H9 (cell line): ENCODE results near the gene APBA3. TPM values are rescaled to one million over a fixed set of nuclear protein-coding genes. Genes with fewer than 3 reads are reported as not detected.

Experiments used
- DNase-seq: peaks from one replicate; pipeline ENCODE4 v3.0.0-alpha.2; 2017
- H2AFZ ChIP-seq: one replicate; pipeline ENCODE4 v1.6.1; 2013; ENCODE audit warnings: mild to moderate bottlenecking, low read length, control low read depth, moderate library complexity
- H2AK5ac ChIP-seq: 2 replicates; pipeline ENCODE4 v1.6.1; 2013; ENCODE audit warnings: low read length, control low read depth, mixed read lengths; ENCODE audit not compliant: insufficient read length
- H2BK120ac ChIP-seq: one replicate; pipeline ENCODE4 v1.6.1; 2013; ENCODE audit warnings: low read depth, mild to moderate bottlenecking, low read length, control low read depth, inconsistent platforms; ENCODE audit not compliant: poor library complexity, severe bottlenecking
- H2BK12ac ChIP-seq: 2 replicates; pipeline ENCODE4 v1.6.1; 2013; ENCODE audit warnings: low read length, control low read depth, mixed read lengths, low read depth; ENCODE audit not compliant: insufficient read length
- H2BK15ac ChIP-seq: 2 replicates; pipeline ENCODE4 v1.6.1; 2013; ENCODE audit warnings: low read depth, low read length, control low read depth
- H2BK20ac ChIP-seq: one replicate; pipeline ENCODE4 v1.6.1; 2013; ENCODE audit warnings: low read depth, mild to moderate bottlenecking, low read length, control low read depth, inconsistent platforms; ENCODE audit not compliant: poor library complexity, severe bottlenecking
- H2BK5ac ChIP-seq: 2 replicates; pipeline ENCODE4 v1.6.1; 2013; ENCODE audit warnings: low read length, control low read depth, mixed read lengths; ENCODE audit not compliant: insufficient read length
- H3K14ac ChIP-seq: 2 replicates; pipeline ENCODE4 v1.6.1; 2013; ENCODE audit warnings: low read length, control low read depth; ENCODE audit not compliant: insufficient read depth
- H3K18ac ChIP-seq: 2 replicates; pipeline ENCODE4 v1.6.1; 2013; ENCODE audit warnings: low read depth, mild to moderate bottlenecking, mixed read lengths, low read length, control low read depth; ENCODE audit not compliant: insufficient read length
- H3K23ac ChIP-seq: 2 replicates; pipeline ENCODE4 v1.6.1; 2013; ENCODE audit warnings: low read length, control low read depth, mixed read lengths, low read depth; ENCODE audit not compliant: insufficient read length
- H3K23me2 ChIP-seq: 2 replicates; pipeline ENCODE4 v1.6.1; 2013; ENCODE audit warnings: low read depth, mild to moderate bottlenecking, mixed read lengths, low read length, control low read depth; ENCODE audit not compliant: insufficient read length, poor library complexity, severe bottlenecking
- H3K27ac ChIP-seq: 2 replicates; pipeline ENCODE4 v1.5.1; 2013; ENCODE audit warnings: low read length, control low read depth, mixed read lengths, low read depth; ENCODE audit not compliant: insufficient read length
- H3K27me3 ChIP-seq: 2 replicates; pipeline ENCODE4 v1.6.1; 2013; ENCODE audit warnings: low read length, control low read depth, inconsistent platforms; ENCODE audit not compliant: insufficient read depth
- H3K4ac ChIP-seq: 2 replicates; pipeline ENCODE4 v1.6.1; 2013; ENCODE audit warnings: low read depth, mild to moderate bottlenecking, control low read depth, inconsistent platforms, low read length, moderate library complexity
- H3K4me1 ChIP-seq: 2 replicates; pipeline ENCODE4 v1.6.1; 2013; ENCODE audit warnings: low read length, control low read depth, inconsistent platforms; ENCODE audit not compliant: insufficient read depth
- H3K4me2 ChIP-seq: 2 replicates; pipeline ENCODE4 v1.6.1; 2013; ENCODE audit warnings: low read length, control low read depth, mixed read lengths; ENCODE audit not compliant: insufficient read length, insufficient read depth
- H3K56ac ChIP-seq: 2 replicates; pipeline ENCODE4 v1.6.1; 2013; ENCODE audit warnings: low read depth, mild to moderate bottlenecking, mixed read lengths, low read length, control low read depth; ENCODE audit not compliant: insufficient read length
- H3K79me1 ChIP-seq: 2 replicates; pipeline ENCODE4 v1.6.1; 2013; ENCODE audit warnings: low read depth, mild to moderate bottlenecking, moderate library complexity, low read length, control low read depth, inconsistent platforms; ENCODE audit not compliant: insufficient read depth, poor library complexity, severe bottlenecking
- H3K79me2 ChIP-seq: 2 replicates; pipeline ENCODE4 v1.6.1; 2013; ENCODE audit warnings: low read length, control low read depth, inconsistent platforms; ENCODE audit not compliant: insufficient read depth
- H3K9ac ChIP-seq: 2 replicates; pipeline ENCODE4 v1.6.1; 2013; ENCODE audit warnings: low read length, control low read depth, mixed read lengths; ENCODE audit not compliant: insufficient read length; ENCODE audit errors: extremely low read depth
- H3K9me3 ChIP-seq: one replicate; pipeline ENCODE4 v1.6.1; 2013; ENCODE audit warnings: low read depth, low read length, inconsistent platforms; ENCODE audit not compliant: control insufficient read depth
- H3T11ph ChIP-seq: one replicate; pipeline ENCODE4 v1.6.1; 2013; ENCODE audit warnings: mild to moderate bottlenecking, low read length, control low read depth, inconsistent platforms
- H4K20me1 ChIP-seq: one replicate; pipeline ENCODE4 v1.6.1; 2013; ENCODE audit not compliant: control insufficient read depth, insufficient read length, insufficient read depth
- H4K5ac ChIP-seq: 2 replicates; pipeline ENCODE4 v1.6.1; 2013; ENCODE audit warnings: low read depth, mild to moderate bottlenecking, mixed read lengths, low read length, control low read depth; ENCODE audit not compliant: insufficient read length
- H4K8ac ChIP-seq: replicated peaks from 2 replicates; pipeline ENCODE4 v1.6.1; 2013; ENCODE audit warnings: low read length, control low read depth, mixed read lengths, low read depth; ENCODE audit not compliant: insufficient read length
- H4K91ac ChIP-seq: 2 replicates; pipeline ENCODE4 v1.6.1; 2013; ENCODE audit warnings: low read depth, mild to moderate bottlenecking, moderate library complexity, mixed read lengths, low read length, control low read depth; ENCODE audit not compliant: insufficient read length
- H3K27ac Mint-ChIP-seq, 3 experiments: 2 replicates in 2 of 3; 3 replicates in 1 of 3; pipeline ENCODE4 v1.8.0; 2020 to 2021; ENCODE audit warnings: mixed read lengths in 3 of 3, mild to moderate bottlenecking in 1 of 3, moderate library complexity in 1 of 3
- H3K27me3 Mint-ChIP-seq: 2 replicates; pipeline ENCODE4 v1.8.0; 2021; ENCODE audit warnings: low read depth, mild to moderate bottlenecking, moderate library complexity, mixed read lengths
- H3K36me3 Mint-ChIP-seq, 3 experiments: 2 replicates in 2 of 3; 3 replicates in 1 of 3; pipeline ENCODE4 v1.8.0; 2020 to 2021; ENCODE audit warnings: low read depth in 3 of 3, mixed read lengths in 3 of 3; ENCODE audit not compliant: insufficient read depth in 1 of 3
- H3K4me1 Mint-ChIP-seq, 2 experiments: 2 replicates each; pipeline ENCODE4 v1.8.0; 2020; ENCODE audit warnings: mixed read lengths in 2 of 2
- H3K4me3 Mint-ChIP-seq, 2 experiments: 2 replicates in 1 of 2; 3 replicates in 1 of 2; pipeline ENCODE4 v1.8.0; 2020 to 2021; ENCODE audit warnings: mild to moderate bottlenecking in 2 of 2, mixed read lengths in 2 of 2, moderate library complexity in 1 of 2
- H3K9me3 Mint-ChIP-seq, 2 experiments: 2 replicates in 1 of 2; 3 replicates in 1 of 2; pipeline ENCODE4 v1.8.0; 2020; ENCODE audit warnings: mild to moderate bottlenecking in 2 of 2, mixed read lengths in 2 of 2, moderate library complexity in 1 of 2
- WGBS: extraction: QIAGEN DNeasy Blood & Tissue Kit; methylation state at CpG from one replicate; pipeline ENCODE4 v1.1.7; 2013; ENCODE audit warnings: missing lambda C conversion rate, low lambda C conversion rate, mixed read lengths; ENCODE audit not compliant: insufficient read length; ENCODE audit errors: extremely low coverage; 5-methylcytosine and 5-hydroxymethylcytosine counted together
- total RNA-seq: library from RNA; stranded (reverse); gene quantifications from 2 replicates; pipeline ENCODE4 v1.2.1, GENCODE V29; 2021
- TF ChIP-seq, protein P1 (sequence below): fragments of 200-600 bp; sonication (generic); conservative IDR thresholded peaks from 3 replicates; pipeline ENCODE4 v1.8.0; 2021; ENCODE audit warnings: antibody characterized with exemption, mild to moderate bottlenecking

Gene APBA3
- total RNA-seq, 1 experiment from 2014 or later: 21.8 TPM

DNA sequence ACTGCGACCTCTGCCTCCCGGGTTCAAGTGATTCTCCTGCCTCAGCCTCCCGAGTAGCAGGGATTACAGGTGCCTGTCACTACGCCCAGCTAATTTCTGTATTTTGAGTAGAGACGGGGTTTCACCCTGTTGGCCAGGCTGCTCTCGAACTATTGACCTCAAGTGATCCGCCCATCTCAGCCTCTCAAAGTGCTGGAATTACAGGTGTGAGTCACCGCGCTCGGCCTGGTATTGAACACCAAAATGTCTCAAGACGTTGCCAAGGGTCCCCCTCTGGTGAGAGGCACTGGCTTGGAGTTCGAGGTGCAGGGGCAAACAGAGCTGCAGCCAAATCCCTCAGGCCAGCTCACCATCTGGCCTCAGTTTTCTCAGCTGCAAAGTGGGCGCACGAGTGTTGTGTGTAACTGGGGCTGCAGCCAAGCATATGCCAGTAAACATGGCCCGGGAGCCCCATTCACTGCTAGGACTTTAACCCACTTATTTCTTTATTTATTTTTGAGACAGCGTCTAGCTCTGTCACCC is 45.3 kb downstream of the APBA3 start:
- Histone ChIP-seq H3K14ac (no peak overlapping the region), H4K8ac (no peak overlapping the region), H3K4ac (no peak overlapping the region), H3K23ac (no peak overlapping the region), H3K27me3 (no peaks in the 10 kb centered on the region), H3K79me2 (no peaks in the 10 kb centered on the region), H2BK120ac (no peak overlapping the region), H4K20me1 (no peaks in the 10 kb centered on the region), H3K4me2 (no peak overlapping the region), H3K23me2 (no peaks in the 10 kb centered on the region), H2BK20ac (no peak overlapping the region), H2AFZ (no peak overlapping the region), H2BK5ac (no peak overlapping the region), H3T11ph (no peak overlapping the region), H3K9ac (no peak overlapping the region), H3K4me1 (no peaks in the 10 kb centered on the region), H3K27ac (no peak overlapping the region), H3K79me1 (no peaks in the 10 kb centered on the region), H4K5ac (no peak overlapping the region), H3K18ac (no peak overlapping the region), H3K56ac (no peak overlapping the region), H2BK15ac (no peak overlapping the region), H4K91ac (no peak overlapping the region), H3K9me3 (no peaks in the 10 kb centered on the region), H2BK12ac (no peak overlapping the region), H2AK5ac (no peak overlapping the region)
- no peak for DNase-seq
- no CpG with 5 or more reads among the region's 16 CpGs for WGBS
- H3K27me3 Mint-ChIP-seq: peaks cover 3% of the 10 kb centered on the region
- peaks cover 0 to 20% of the 10 kb centered on the region in 2 experiments; a peak in 2 of 4 replicates for H3K4me1 Mint-ChIP-seq
- no peak overlapping the region; a peak in 1 of 7 replicates for H3K27ac Mint-ChIP-seq
- no peaks in the 10 kb centered on the region for H3K36me3 Mint-ChIP-seq
- no peaks in the 10 kb centered on the region; a peak in 1 of 5 replicates for H3K9me3 Mint-ChIP-seq
- H3K4me3 Mint-ChIP-seq: no peak overlapping the region
- TF ChIP-seq, protein P1, sequence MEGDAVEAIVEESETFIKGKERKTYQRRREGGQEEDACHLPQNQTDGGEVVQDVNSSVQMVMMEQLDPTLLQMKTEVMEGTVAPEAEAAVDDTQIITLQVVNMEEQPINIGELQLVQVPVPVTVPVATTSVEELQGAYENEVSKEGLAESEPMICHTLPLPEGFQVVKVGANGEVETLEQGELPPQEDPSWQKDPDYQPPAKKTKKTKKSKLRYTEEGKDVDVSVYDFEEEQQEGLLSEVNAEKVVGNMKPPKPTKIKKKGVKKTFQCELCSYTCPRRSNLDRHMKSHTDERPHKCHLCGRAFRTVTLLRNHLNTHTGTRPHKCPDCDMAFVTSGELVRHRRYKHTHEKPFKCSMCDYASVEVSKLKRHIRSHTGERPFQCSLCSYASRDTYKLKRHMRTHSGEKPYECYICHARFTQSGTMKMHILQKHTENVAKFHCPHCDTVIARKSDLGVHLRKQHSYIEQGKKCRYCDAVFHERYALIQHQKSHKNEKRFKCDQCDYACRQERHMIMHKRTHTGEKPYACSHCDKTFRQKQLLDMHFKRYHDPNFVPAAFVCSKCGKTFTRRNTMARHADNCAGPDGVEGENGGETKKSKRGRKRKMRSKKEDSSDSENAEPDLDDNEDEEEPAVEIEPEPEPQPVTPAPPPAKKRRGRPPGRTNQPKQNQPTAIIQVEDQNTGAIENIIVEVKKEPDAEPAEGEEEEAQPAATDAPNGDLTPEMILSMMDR: no peak
